HFF-Myc (cell line): ENCODE measurements around the gene SMARCD1.

ENCODE experiments used
- DNase-seq: peaks from one replicate; pipeline ENCODE4 v3.0.0-alpha.2; 2011; ENCODE audit warnings: low read depth; ENCODE audit errors: extremely low read depth
- H3K4me3 ChIP-seq: replicated peaks from 2 replicates; pipeline ENCODE4 v1.5.1; 2011; ENCODE audit warnings: low read depth, mild to moderate bottlenecking, control low read depth, low read length
- CTCF ChIP-seq: IDR thresholded peaks from 2 replicates; pipeline ENCODE4 v1.5.1; 2012; ENCODE audit warnings: mild to moderate bottlenecking, low read depth, low read length, control low read depth; ENCODE audit errors: missing control alignments

The SMARCD1 gene

DNA sequence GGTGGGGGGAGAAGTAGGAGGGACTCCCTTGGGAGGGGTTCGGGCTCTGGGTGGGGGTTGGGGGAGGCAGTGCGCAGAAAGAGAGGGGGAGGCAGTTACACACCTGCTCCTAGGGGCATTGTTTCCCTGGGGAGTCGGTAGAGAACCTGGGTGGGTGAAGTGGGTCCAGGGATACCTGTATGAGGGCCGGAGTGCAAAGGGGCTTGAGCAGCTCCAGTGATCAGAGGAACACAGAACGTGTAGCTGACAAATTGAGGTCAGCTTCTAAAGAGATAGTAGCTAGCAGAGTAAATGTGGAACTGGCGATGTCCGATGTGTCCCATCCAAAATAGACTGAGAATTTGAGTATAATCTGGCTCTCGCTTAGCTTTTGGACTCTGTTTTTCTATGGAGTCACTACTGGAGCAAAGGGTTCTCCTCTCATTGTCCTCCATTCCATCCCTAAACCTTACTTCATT lies 502 bp downstream of the SMARCD1 start:
- no peak for DNase-seq
- peak overlapping the region; percentile 66 for H3K4me3 ChIP-seq
- TF ChIP-seq CTCF, result no peak

DNA sequence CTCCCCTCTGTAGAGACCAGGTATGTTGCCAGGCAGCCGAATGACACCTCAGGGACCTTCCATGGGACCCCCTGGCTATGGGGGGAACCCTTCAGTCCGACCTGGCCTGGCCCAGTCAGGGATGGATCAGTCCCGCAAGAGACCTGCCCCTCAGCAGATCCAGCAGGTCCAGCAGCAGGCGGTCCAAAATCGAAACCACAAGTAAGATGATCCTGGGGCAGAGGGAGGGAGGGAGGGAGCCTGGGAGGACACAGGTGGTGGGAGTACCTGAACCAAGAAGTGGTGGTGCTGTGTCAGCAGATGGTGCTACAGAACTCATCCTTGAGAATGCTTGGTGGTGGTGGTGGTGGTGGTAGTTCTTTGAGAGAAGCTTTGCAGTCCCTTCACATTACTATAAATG lies 1.0 kb downstream of the SMARCD1 start:
- no peak for DNase-seq
- TF ChIP-seq CTCF, result no peak
- peak overlapping the region; percentile 66 for H3K4me3 ChIP-seq

GRCh38 chr12:50087151-50087550 lies 2.0 kb downstream of the SMARCD1 start:
- TF ChIP-seq CTCF, result no peak
- no peak for DNase-seq

GRCh38 chr12:50087995-50088394 lies 2.9 kb downstream of the SMARCD1 start:
- DNase-seq, result no peak
- TF ChIP-seq CTCF, result no peak
- no peak overlapping the region for H3K4me3 ChIP-seq

More at GRCh38 chr12:50087151-50087550, 2.0 kb downstream of the SMARCD1 start:
- H3K4me3 ChIP-seq, result no peak overlapping the region

- DNase-seq, result no peak
- TF ChIP-seq CTCF, result peak; percentile 85
- H3K4me3 ChIP-seq, result no peak overlapping the region
Observed at GRCh38 chr12:50088577-50089335, 3.6 kb downstream of the SMARCD1 start.

DNA sequence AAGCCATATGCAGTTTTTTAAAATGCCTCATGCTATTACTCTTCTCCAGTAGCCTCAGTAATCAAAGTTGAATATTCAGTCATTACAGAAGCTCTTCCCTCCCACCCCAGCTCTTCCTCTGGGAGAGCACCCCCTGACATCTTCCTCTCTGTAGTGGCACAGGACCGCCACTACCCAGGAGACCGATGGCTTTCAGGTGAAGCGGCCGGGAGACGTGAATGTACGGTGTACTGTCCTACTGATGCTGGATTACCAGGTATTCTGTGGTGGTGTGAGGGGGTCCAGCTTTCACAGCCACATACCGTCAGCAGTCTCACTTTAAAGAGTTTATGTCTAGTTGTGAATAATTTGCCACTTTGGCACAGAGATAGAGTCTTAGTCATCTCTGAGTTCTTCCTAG lies 4.6 kb downstream of the SMARCD1 start:
- DNase-seq, result no peak
- no peak for TF ChIP-seq CTCF
- no peak overlapping the region for H3K4me3 ChIP-seq
